Astrocyte (in vitro differentiated cells and primary cell): Measurements from ENCODE around the gene RALGAPA1. TPM values are rescaled to one million over a fixed set of nuclear protein-coding genes. Genes with fewer than 3 reads are reported as not detected.

Source experiments
- DNase-seq: peaks from one replicate; pipeline ENCODE4 v3.0.0-alpha.2; 2010; ENCODE audit warnings: low read depth
- FAIRE-seq: peaks from 2 replicates; lab custom pipeline; 2011; peaks lifted over from hg19 to GRCh38; lab: Jason Lieb, UNC
- H2AFZ ChIP-seq: 2 replicates; pipeline ENCODE4 v1.6.0; 2012; ENCODE audit warnings: low read depth, low read length, inconsistent platforms
- H3K27ac ChIP-seq: 2 replicates; pipeline ENCODE4 v1.5.1; 2011; ENCODE audit warnings: low read depth, low read length, inconsistent platforms
- H3K27me3 ChIP-seq: 2 replicates; pipeline ENCODE4 v1.6.0; 2011; ENCODE audit warnings: low read length, inconsistent platforms; ENCODE audit not compliant: insufficient read depth
- H3K36me3 ChIP-seq: 2 replicates; pipeline ENCODE4 v1.5.1; 2011; ENCODE audit warnings: low read length, inconsistent platforms; ENCODE audit not compliant: insufficient read depth
- H3K4me1 ChIP-seq: 2 replicates; pipeline ENCODE4 v1.5.1; 2011; ENCODE audit warnings: low read length, inconsistent platforms; ENCODE audit not compliant: insufficient read depth
- H3K4me2 ChIP-seq: 2 replicates; pipeline ENCODE4 v1.6.0; 2012; ENCODE audit warnings: low read length, inconsistent platforms
- H3K4me3 ChIP-seq: 2 replicates; pipeline ENCODE4 v1.5.1; 2011; ENCODE audit warnings: low read depth, mild to moderate bottlenecking, low read length, inconsistent platforms; ENCODE audit not compliant: insufficient read depth
- H3K79me2 ChIP-seq: 2 replicates; pipeline ENCODE4 v1.6.0; 2012; ENCODE audit warnings: mild to moderate bottlenecking, low read length, inconsistent platforms; ENCODE audit not compliant: insufficient read depth
- H3K9ac ChIP-seq: 2 replicates; pipeline ENCODE4 v1.6.0; 2012; ENCODE audit warnings: mild to moderate bottlenecking, low read length, inconsistent platforms
- H3K9me3 ChIP-seq: 2 replicates; pipeline ENCODE4 v1.5.1; 2012; ENCODE audit warnings: low read depth, mild to moderate bottlenecking, low read length, inconsistent platforms; ENCODE audit not compliant: insufficient read depth
- H4K20me1 ChIP-seq: 2 replicates; pipeline ENCODE4 v1.6.0; 2012; ENCODE audit warnings: low read length, inconsistent platforms; ENCODE audit not compliant: insufficient read depth
- H3K27ac Mint-ChIP-seq: one replicate; pipeline ENCODE4 v1.8.0; 2021; ENCODE audit warnings: mild to moderate bottlenecking, mixed read lengths; ENCODE audit not compliant: unreplicated experiment
- H3K27me3 Mint-ChIP-seq: one replicate; pipeline ENCODE4 v1.8.0; 2021; ENCODE audit warnings: low read depth, mixed read lengths; ENCODE audit not compliant: unreplicated experiment
- H3K36me3 Mint-ChIP-seq: one replicate; pipeline ENCODE4 v1.8.0; 2021; ENCODE audit warnings: low read depth, mixed read lengths; ENCODE audit not compliant: unreplicated experiment
- H3K4me1 Mint-ChIP-seq: one replicate; pipeline ENCODE4 v1.8.0; 2021; ENCODE audit warnings: low read depth, mixed read lengths; ENCODE audit not compliant: unreplicated experiment
- H3K4me3 Mint-ChIP-seq: one replicate; pipeline ENCODE4 v1.8.0; 2021; ENCODE audit warnings: mild to moderate bottlenecking, moderate library complexity, mixed read lengths; ENCODE audit not compliant: unreplicated experiment
- H3K9me3 Mint-ChIP-seq: one replicate; pipeline ENCODE4 v1.8.0; 2021; ENCODE audit warnings: mild to moderate bottlenecking, mixed read lengths; ENCODE audit not compliant: unreplicated experiment
- EZH2 ChIP-seq: IDR thresholded peaks from 2 replicates; pipeline ENCODE4 v1.6.1; 2012; ENCODE audit warnings: mild to moderate bottlenecking, low read length, inconsistent platforms; ENCODE audit not compliant: insufficient read depth
- total RNA-seq: library from RNA; stranded (reverse); gene quantifications from 2 replicates; pipeline ENCODE4 v1.2.1, GENCODE V29; 2021
- TF ChIP-seq, protein P1 (sequence below): IDR thresholded peaks from 2 replicates; pipeline ENCODE4 v1.5.1; 2011; ENCODE audit warnings: low read depth, mild to moderate bottlenecking, inconsistent platforms, low read length, moderate library complexity; ENCODE audit not compliant: insufficient read depth

Gene RALGAPA1
- total RNA-seq, 1 donor from 2014 or later, result 24.8 TPM

DNA sequence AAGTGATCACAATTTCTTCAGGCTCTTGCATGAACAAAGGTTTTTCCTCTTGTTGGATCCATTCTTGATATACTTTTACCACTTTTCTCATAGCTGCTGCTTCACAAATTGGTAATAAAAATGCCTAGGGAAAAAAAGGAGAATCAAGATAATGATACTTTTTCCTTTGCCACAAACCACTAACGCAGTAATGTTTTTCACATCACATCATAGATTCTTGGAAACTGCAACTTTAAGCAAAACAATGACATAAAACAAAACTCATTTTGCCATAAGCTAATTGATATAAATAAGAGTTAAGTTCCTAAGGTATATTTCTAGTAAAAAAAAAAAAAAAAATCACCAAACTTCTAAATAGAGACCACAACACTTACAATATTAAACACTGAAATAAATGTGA lies 66.7 kb downstream of the RALGAPA1 start:
- H3K27me3 ChIP-seq, result no peaks in the 10 kb centered on the region
- no peaks in the 10 kb centered on the region for H3K4me1 Mint-ChIP-seq
- peaks cover 3% of the 10 kb centered on the region for H3K36me3 ChIP-seq
- FAIRE-seq, result no peak
- H3K27me3 Mint-ChIP-seq, result no peaks in the 10 kb centered on the region
- H3K9me3 ChIP-seq, result no peaks in the 10 kb centered on the region
- no peak for DNase-seq
- TF ChIP-seq EZH2, result no peak
- TF ChIP-seq, protein P1, sequence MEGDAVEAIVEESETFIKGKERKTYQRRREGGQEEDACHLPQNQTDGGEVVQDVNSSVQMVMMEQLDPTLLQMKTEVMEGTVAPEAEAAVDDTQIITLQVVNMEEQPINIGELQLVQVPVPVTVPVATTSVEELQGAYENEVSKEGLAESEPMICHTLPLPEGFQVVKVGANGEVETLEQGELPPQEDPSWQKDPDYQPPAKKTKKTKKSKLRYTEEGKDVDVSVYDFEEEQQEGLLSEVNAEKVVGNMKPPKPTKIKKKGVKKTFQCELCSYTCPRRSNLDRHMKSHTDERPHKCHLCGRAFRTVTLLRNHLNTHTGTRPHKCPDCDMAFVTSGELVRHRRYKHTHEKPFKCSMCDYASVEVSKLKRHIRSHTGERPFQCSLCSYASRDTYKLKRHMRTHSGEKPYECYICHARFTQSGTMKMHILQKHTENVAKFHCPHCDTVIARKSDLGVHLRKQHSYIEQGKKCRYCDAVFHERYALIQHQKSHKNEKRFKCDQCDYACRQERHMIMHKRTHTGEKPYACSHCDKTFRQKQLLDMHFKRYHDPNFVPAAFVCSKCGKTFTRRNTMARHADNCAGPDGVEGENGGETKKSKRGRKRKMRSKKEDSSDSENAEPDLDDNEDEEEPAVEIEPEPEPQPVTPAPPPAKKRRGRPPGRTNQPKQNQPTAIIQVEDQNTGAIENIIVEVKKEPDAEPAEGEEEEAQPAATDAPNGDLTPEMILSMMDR, result no peak
- H3K9me3 Mint-ChIP-seq, result no peaks in the 10 kb centered on the region
- H2AFZ ChIP-seq, result no peak overlapping the region
- no peaks in the 10 kb centered on the region for H3K79me2 ChIP-seq
- no peaks in the 10 kb centered on the region for H4K20me1 ChIP-seq
- no peaks in the 10 kb centered on the region for H3K36me3 Mint-ChIP-seq
- H3K9ac ChIP-seq, result no peak overlapping the region
- no peaks in the 10 kb centered on the region for H3K4me1 ChIP-seq
- no peak overlapping the region for H3K4me3 Mint-ChIP-seq
- no peak overlapping the region for H3K27ac Mint-ChIP-seq
- H3K4me2 ChIP-seq, result no peak overlapping the region
- no peak overlapping the region for H3K4me3 ChIP-seq
- H3K27ac ChIP-seq, result no peak overlapping the region

DNA sequence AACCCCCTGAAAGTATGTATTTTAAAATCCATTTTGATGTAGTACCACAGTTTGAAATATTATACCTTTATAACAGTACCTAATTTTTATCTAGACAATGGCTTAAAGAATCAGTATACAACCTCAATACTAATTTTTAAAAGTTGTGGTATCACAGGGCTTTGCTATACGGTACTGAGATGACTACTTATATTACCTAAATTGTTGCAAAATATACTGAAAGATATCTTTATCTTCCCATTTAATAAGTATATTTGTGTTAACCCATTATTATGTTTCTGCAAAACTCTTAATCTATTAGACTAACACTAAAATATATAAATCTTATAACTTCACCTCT lies 67.1 kb downstream of the RALGAPA1 start:
- no peak overlapping the region for H3K9ac ChIP-seq
- H3K4me1 Mint-ChIP-seq, result no peaks in the 10 kb centered on the region
- H3K9me3 Mint-ChIP-seq, result no peaks in the 10 kb centered on the region
- FAIRE-seq, result no peak
- no peak overlapping the region for H3K4me3 ChIP-seq
- no peak overlapping the region for H3K27ac Mint-ChIP-seq
- no peak overlapping the region for H3K4me3 Mint-ChIP-seq
- H3K4me2 ChIP-seq, result no peak overlapping the region
- H3K36me3 Mint-ChIP-seq, result no peaks in the 10 kb centered on the region
- no peak overlapping the region for H2AFZ ChIP-seq
- H3K36me3 ChIP-seq, result peaks cover 3% of the 10 kb centered on the region
- no peak for DNase-seq
- TF ChIP-seq EZH2, result no peak
- TF ChIP-seq, protein P1, result no peak
- no peaks in the 10 kb centered on the region for H3K79me2 ChIP-seq
- H3K27me3 Mint-ChIP-seq, result no peaks in the 10 kb centered on the region
- no peaks in the 10 kb centered on the region for H3K4me1 ChIP-seq
- H3K9me3 ChIP-seq, result no peaks in the 10 kb centered on the region
- no peaks in the 10 kb centered on the region for H4K20me1 ChIP-seq
- H3K27ac ChIP-seq, result no peak overlapping the region
- no peaks in the 10 kb centered on the region for H3K27me3 ChIP-seq

DNA sequence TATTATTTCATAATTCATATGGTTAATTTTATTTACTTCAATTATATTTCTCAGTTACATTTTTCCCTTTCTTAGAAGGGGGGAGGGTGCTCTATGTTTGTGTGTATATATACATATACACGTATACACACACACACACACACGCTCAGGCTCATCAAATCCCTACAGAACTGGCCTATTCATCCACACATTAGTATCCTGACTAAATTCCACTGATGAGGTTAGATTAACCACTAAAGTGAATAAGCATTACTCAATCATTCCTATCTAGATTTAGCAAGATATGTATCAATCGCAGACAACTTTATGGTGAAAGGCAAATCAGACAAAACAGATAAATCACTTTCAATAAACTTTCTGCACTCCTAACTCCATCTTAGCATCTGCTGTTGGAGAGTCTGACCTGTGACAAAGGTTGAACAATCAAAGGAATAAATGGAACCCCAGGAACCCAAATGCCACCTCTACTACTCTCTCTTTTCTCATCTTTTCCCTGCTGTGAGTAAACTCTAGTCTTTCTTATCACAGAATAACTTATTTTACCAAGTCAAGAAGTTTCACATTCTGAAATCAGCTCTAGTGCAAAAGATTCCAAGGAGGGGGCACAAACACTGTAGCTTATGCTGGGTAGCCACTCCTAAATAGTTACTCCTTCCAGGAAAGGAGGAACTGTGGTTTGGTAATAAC lies 67.6 kb downstream of the RALGAPA1 start:
- Histone ChIP-seq H3K4me3 (no peak overlapping the region), H3K4me1 (no peaks in the 10 kb centered on the region), H4K20me1 (no peaks in the 10 kb centered on the region), H3K36me3 (peaks cover 3% of the 10 kb centered on the region), H3K79me2 (no peaks in the 10 kb centered on the region), H3K27me3 (no peaks in the 10 kb centered on the region), H3K27ac (no peak overlapping the region), H3K9me3 (no peaks in the 10 kb centered on the region), H2AFZ (no peak overlapping the region), H3K9ac (no peak overlapping the region), H3K4me2 (no peak overlapping the region)
- H3K4me1 Mint-ChIP-seq, result no peaks in the 10 kb centered on the region
- H3K36me3 Mint-ChIP-seq, result no peaks in the 10 kb centered on the region
- no peaks in the 10 kb centered on the region for H3K9me3 Mint-ChIP-seq
- H3K27ac Mint-ChIP-seq, result no peak overlapping the region
- H3K27me3 Mint-ChIP-seq, result no peaks in the 10 kb centered on the region
- no peak overlapping the region for H3K4me3 Mint-ChIP-seq
- DNase-seq (peak; percentile 2), FAIRE-seq (no peak)
- TF ChIP-seq, protein P1, result no peak
- TF ChIP-seq EZH2, result no peak
